GM13976 (cell line): ENCODE data around the gene TREML2.
A peak's percentile ranks its signal among the peaks of the same experiment; 100 is the strongest.

Experiments used
- DNase-seq: peaks from one replicate; pipeline ENCODE4 v3.0.0; 2012; ENCODE audit warnings: low spot score
- in situ Hi-C: fragments of 300-500 bp; cut with MboI; formaldehyde crosslinking; loops from one replicate; pipeline ENCODE4 v1.12.0; 2022; ENCODE audit warnings: low sequenced_read_pairs, mixed read lengths, inconsistent platforms; ENCODE audit not compliant: unreplicated experiment
- TF ChIP-seq, protein P1 (sequence below): IDR thresholded peaks from 2 replicates; pipeline ENCODE4 v1.5.1; 2012; ENCODE audit warnings: borderline replicate concordance, mild to moderate bottlenecking; ENCODE audit not compliant: insufficient read depth; ENCODE audit errors: extremely low read depth, missing control alignments, control extremely low read depth

The TREML2 gene

DNA sequence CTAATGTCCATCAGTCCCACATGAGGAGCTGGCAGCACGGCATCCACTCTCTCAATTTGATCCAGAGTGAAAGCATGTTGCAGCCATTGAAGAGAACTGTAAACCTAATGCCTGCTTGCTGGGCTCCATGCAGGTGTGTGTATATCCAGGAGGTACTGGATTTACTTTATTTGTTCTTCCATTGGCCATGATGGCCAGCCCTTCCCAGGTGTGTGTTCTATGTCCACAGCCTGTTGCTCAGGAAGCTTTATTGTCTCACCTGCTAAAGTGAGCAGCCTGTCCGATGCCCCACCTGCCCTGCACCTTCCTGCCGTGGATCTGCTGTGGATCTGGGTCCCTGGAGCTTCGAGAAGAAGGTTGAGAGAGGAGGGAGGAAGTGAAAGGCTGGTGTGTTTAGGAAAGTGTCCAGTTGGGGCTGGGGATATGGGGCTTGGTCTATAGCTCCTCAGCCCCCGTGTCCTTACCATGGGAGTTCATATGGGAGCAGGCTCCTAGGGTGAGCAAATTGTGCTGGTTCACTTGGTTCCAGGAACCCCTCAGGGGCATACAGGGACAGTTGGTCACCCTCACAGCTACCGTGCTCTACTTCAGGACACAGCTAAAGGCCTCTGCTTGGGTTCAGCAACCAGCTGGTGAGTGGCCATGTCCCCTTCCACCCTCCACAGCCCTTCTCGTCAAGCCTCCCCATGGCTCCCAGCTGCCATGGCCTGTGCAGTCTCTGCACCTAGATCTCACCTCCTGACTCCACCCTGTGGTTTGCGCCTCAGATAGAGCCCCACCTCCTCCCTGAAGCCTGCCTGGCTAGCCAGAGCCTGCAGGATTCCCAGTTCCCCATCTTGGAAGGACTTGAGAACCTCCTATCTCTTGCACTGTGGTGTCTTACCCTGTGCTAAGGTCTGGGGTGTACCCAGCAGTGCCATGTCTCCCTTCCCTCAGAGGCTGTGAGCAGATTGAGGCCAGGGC is 12.7 kb downstream of the TREML2 start:
- in situ Hi-C loops: no loop called here
- no peak for DNase-seq
- TF ChIP-seq, protein P1, sequence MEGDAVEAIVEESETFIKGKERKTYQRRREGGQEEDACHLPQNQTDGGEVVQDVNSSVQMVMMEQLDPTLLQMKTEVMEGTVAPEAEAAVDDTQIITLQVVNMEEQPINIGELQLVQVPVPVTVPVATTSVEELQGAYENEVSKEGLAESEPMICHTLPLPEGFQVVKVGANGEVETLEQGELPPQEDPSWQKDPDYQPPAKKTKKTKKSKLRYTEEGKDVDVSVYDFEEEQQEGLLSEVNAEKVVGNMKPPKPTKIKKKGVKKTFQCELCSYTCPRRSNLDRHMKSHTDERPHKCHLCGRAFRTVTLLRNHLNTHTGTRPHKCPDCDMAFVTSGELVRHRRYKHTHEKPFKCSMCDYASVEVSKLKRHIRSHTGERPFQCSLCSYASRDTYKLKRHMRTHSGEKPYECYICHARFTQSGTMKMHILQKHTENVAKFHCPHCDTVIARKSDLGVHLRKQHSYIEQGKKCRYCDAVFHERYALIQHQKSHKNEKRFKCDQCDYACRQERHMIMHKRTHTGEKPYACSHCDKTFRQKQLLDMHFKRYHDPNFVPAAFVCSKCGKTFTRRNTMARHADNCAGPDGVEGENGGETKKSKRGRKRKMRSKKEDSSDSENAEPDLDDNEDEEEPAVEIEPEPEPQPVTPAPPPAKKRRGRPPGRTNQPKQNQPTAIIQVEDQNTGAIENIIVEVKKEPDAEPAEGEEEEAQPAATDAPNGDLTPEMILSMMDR: no peak

DNA sequence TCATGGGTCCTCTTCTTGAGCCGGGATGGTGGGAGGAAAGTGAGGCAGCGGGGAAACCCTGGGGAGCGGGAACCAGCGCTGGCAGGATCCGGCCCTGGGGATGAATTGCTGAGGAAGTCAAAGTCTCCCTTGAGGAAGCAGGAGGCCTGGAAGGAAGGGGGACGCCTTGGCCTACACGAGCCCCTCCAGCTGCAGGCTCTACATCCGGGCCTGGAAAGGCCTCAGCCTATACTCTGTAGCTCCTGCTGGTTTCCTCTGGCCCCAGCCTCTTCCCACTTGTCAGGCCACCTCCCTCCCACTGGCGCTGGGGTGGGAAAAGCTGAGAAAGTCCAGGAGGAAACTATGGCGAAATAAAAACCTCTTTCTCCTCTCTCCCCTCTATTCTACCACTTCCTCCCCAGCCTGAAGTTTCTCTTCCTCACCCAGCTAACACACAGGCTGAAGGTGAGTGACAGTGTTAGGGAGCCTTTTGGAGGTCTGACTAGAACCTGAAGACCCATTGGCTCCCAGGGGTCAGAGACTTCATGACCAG is 14.9 kb downstream of the TREML2 start:
- in situ Hi-C loops: no loop called here
- no peak for DNase-seq
- TF ChIP-seq, protein P1: no peak

DNA sequence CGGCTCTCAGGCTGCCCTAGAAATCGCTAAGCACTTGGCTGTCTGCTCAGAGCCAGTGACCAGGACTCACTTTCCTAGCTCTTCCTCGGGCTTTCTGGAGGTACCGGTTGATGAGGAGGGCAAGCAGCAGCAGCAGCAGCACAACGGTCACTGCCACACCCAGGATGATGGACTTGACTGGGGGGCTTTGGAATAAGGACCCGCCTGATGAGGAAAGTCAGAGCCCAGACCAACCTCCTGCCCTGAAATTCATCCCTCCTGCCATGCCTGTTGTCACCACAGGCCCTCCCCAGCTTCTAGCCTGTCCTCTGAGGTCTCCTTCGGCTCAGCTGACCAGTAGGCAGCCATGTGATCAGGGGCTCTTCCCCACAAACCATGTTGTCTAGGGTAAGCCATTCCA is 16.2 kb downstream of the TREML2 start:
- TF ChIP-seq, protein P1: no peak
- in situ Hi-C loops: no loop called here
- no peak for DNase-seq

DNA sequence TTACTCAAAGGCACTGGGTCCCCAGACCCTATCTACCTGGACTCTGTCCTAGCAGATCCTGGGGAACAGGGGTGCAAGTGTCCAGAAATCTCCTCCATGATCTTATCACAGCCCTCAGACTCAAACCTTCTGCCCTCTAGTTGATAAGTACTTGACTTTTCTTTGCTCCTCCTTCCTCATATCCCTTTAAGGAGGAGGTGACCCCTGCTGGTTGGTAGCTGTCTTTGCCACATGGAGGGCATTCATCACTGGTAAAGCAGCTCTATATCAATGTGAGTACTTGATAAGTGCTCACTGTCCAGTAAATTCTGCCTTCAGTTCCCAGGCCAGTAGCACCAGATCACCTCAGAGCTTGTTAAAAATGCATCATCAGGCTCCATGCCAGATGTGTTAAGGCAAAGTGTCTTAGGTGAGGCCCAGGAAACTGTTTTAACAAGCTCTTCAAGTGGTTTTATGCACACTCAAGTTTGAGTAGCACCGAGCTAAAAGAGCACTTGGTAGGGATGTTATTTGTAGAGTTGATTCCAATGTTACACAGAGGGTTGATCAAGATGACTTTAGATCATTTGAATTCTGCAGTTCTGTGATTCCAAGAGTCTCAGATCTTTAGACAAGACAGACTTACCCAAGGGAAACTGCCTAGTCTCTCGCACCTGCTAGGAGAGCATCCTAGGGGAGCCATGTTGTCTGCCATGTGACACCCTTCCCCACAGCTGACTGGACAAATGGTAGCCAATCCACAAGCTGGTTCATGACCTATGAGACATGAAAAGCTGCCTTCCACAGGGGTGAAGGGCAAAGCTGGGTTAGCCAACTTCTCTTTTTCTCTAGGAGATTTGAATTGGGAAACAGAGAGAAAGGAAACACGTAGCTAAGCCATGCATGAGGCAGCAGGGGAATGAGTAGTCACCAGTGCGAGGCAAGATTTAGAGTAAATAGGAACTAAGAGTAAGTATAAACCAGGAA is 18.6 kb downstream of the TREML2 start:
- TF ChIP-seq, protein P1: peak; percentile 34
- DNase-seq: peak; percentile 54
- in situ Hi-C loops: no loop called here

DNA sequence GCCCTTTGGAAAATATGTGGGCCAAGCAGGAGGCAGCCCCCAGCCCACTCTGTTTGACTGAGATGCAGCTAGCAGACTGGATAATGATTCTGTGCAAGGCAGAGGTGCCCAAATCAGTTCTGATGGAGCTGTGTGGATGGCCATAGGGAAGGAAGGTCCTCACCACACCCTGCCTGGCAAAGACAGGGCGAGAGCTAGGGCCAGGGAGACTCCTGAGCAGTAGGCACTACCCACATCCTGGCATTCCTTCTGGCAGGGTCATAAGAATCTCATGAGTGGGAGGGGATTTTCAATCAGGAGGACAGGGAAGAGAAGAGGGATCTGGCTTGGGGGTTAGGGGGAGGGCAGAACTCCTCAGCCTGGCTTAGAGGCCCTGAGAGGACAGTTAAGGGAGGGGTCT is 19.4 kb downstream of the TREML2 start:
- TF ChIP-seq, protein P1: no peak
- in situ Hi-C loops: no loop called here
- no peak for DNase-seq

DNA sequence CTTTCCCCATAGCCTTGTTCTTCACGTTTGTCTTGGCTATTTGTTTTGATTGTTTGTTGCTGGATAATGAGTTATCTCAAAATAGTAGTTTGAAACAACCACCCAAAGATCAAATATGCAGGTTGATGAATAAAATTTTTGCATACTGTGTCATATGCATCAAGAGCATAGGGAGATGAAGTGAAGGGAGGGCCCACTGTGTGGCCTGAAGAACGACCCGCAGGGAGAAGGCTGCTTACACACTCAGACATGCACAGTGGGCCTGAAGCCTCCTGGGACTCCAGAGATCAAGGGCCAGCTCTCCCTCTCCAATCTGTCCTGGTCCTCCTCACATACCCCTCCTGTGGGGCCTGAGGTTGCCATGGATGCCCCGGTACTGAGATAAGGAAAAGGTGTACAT is 21.8 kb downstream of the TREML2 start:
- in situ Hi-C loops: no loop called here
- TF ChIP-seq, protein P1: no peak
- DNase-seq: no peak
